Occipital lobe (tissue), 2 donors: ENCODE measurements around the gene LHCGR. TPM values are rescaled to one million over a fixed set of nuclear protein-coding genes. Genes with fewer than 3 reads are reported as not detected.

ENCODE experiments used
- DNase-seq: peaks from one replicate; lab custom pipeline; 2025; lab: John Stamatoyannopoulos, UW
- total RNA-seq: library from RNA; depleted of rRNA; stranded (reverse); fragments of >200 nt; gene quantifications from one replicate; pipeline ENCODE4 v1.2.3, GENCODE V29; 2014

The LHCGR gene
- 0.16 TPM for total RNA-seq

GRCh38 chr2:48755473-48755872 lies at the start of gene LHCGR:
LHCGR (minus strand) TSS chr2:48755724; CDS start chr2:48755671, 53 bp downstream.
- no peak for DNase-seq

- no peak for DNase-seq
Observed at GRCh38 chr2:48799601-48800000, 44.1 kb upstream of the LHCGR start.

- no peak for DNase-seq
Observed at GRCh38 chr2:48795065-48795464, 39.5 kb upstream of the LHCGR start.

- no peak for DNase-seq
Observed at GRCh38 chr2:48793671-48794070, 38.1 kb upstream of the LHCGR start.

- DNase-seq: no peak
Observed at GRCh38 chr2:48792030-48792429, 36.5 kb upstream of the LHCGR start.

GRCh38 chr2:48790407-48791170 lies 35.1 kb upstream of the LHCGR start:
- DNase-seq: peak; percentile 11

- DNase-seq: no peak
Observed at GRCh38 chr2:48787580-48787979, 32.1 kb upstream of the LHCGR start.

GRCh38 chr2:48781366-48781765 lies 25.8 kb upstream of the LHCGR start:
- no peak for DNase-seq

- no peak for DNase-seq
Observed at GRCh38 chr2:48779019-48779716, 23.6 kb upstream of the LHCGR start.

- DNase-seq: no peak
Observed at GRCh38 chr2:48774251-48774650, 18.7 kb upstream of the LHCGR start.

GRCh38 chr2:48771241-48772014 lies 15.9 kb upstream of the LHCGR start:
- no peak for DNase-seq

GRCh38 chr2:48770181-48770580 lies 14.7 kb upstream of the LHCGR start:
- no peak for DNase-seq

GRCh38 chr2:48768669-48769068 lies 13.1 kb upstream of the LHCGR start:
- no peak for DNase-seq

- no peak for DNase-seq
Observed at GRCh38 chr2:48767330-48767729, 11.8 kb upstream of the LHCGR start.

- DNase-seq: no peak
Observed at GRCh38 chr2:48760826-48761225, 5.3 kb upstream of the LHCGR start.

GRCh38 chr2:48759682-48760081 lies 4.2 kb upstream of the LHCGR start:
- no peak for DNase-seq

- no peak for DNase-seq
Observed at GRCh38 chr2:48756289-48756688, 765 bp upstream of the LHCGR start.

- no peak for DNase-seq
Observed at GRCh38 chr2:48754874-48755273, 650 bp downstream of the LHCGR start.

- no peak for DNase-seq
Observed at GRCh38 chr2:48753228-48753627, 2.3 kb downstream of the LHCGR start.

GRCh38 chr2:48750128-48750739 lies 5.3 kb downstream of the LHCGR start:
- DNase-seq: no peak

GRCh38 chr2:48749291-48750127 lies 6.0 kb downstream of the LHCGR start:
- no peak for DNase-seq
